ENCODE data around the gene FRMD5.

Gene FRMD5

GRCh38 chr15:43998607-43999006 is 196.5 kb downstream of the FRMD5 start:
- no peak for DNase-seq (ENCODE audit: extremely low read depth, low read depth)
- TF ChIP-seq CTCF (IDR thresholded peaks at IDR 0.05; ENCODE audit: low read depth, low read length, missing control alignments): no peak
- no peak overlapping the region for H3K4me3 ChIP-seq (replicated peaks; ENCODE audit: low read depth, low read length)

DNA sequence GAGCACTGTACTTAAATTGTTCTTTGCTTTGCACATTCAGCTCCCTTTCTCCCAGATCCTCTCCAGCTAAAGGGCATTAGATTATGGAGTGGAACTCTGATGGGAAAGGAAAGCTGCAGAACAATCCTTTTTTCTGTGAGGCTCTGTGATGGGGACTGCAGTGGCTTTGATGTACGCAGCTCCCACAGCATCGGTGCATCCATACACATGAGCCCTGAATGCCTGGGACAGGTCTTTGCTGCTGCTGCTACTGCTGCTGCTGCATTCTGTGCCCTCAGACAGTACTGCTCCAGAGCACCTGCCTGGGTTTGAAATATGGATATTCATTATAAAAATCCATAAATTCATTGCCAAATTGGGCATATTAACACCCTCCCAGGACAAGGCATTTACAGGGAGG is 203.9 kb downstream of the FRMD5 start:
- no peak for DNase-seq (ENCODE audit: extremely low read depth, low read depth)
- H3K4me3 ChIP-seq (replicated peaks; ENCODE audit: low read depth, low read length): no peak overlapping the region
- TF ChIP-seq CTCF (IDR thresholded peaks at IDR 0.05; ENCODE audit: low read depth, low read length, missing control alignments): no peak

GRCh38 chr15:43989938-43990337 is 205.1 kb downstream of the FRMD5 start:
- no peak for DNase-seq (ENCODE audit: extremely low read depth, low read depth)
- TF ChIP-seq CTCF (IDR thresholded peaks at IDR 0.05; ENCODE audit: low read depth, low read length, missing control alignments): no peak
- H3K4me3 ChIP-seq (replicated peaks; ENCODE audit: low read depth, low read length): no peak overlapping the region

GRCh38 chr15:43988900-43989299 is 206.2 kb downstream of the FRMD5 start:
- no peak for TF ChIP-seq CTCF (IDR thresholded peaks at IDR 0.05; ENCODE audit: low read depth, low read length, missing control alignments)
- no peak overlapping the region for H3K4me3 ChIP-seq (replicated peaks; ENCODE audit: low read depth, low read length)
- no peak for DNase-seq (ENCODE audit: extremely low read depth, low read depth)

DNA sequence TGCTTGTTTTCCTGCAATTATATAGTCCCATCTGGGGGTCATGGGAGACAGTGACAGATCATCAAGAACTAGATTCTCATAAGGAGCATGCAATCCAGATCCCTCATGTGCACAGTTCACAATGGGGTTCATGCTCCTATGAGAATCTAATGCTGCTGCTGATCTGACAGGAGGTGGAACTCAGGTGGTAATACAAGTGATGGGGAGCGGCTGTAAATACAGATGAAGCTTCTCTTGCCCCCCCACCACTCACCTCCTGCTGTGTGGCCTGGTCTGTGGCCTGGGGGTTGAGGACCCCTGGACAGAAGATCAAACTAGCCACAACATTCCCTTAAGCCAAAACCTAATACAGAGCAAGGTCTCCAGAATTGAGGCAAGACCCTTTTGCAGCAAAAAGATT is 207.1 kb downstream of the FRMD5 start:
- TF ChIP-seq CTCF (IDR thresholded peaks at IDR 0.05; ENCODE audit: low read depth, low read length, missing control alignments): no peak
- H3K4me3 ChIP-seq (replicated peaks; ENCODE audit: low read depth, low read length): no peak overlapping the region
- no peak for DNase-seq (ENCODE audit: extremely low read depth, low read depth)

DNA sequence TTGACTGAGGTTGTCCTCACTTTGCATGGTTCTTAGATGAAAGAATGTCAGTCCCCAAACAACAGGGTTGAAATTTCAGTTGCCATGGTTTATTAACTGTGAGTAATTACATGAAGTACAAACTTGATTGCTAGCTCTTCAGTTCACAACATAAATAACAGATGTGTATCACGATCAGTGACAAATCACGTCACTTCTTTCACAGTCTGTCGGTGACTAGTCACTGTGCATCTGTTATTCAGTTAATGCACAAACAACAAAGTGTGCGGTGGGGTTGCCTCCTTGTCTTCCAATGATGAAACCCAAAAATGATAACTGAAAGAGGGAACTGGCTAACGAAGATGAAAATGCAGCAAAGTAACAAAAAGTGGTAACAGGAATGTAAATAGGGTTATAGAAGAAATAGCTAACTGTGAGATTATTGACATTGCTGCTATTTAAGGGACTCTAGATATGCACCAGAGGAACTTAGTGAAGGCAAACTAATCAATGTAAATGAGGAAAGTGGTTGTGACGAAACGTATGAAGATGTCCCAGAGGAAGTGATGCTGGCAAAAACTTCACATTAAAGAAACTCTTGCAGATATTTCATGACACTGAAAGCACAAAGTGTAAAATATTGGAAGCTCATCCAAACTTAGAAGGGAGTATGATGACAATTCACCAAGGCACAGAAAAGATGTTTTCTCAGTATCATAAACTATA is 208.9 kb downstream of the FRMD5 start:
- no peak for DNase-seq (ENCODE audit: extremely low read depth, low read depth)
- no peak overlapping the region for H3K4me3 ChIP-seq (replicated peaks; ENCODE audit: low read depth, low read length)
- TF ChIP-seq CTCF (IDR thresholded peaks at IDR 0.05; ENCODE audit: low read depth, low read length, missing control alignments): no peak

DNA sequence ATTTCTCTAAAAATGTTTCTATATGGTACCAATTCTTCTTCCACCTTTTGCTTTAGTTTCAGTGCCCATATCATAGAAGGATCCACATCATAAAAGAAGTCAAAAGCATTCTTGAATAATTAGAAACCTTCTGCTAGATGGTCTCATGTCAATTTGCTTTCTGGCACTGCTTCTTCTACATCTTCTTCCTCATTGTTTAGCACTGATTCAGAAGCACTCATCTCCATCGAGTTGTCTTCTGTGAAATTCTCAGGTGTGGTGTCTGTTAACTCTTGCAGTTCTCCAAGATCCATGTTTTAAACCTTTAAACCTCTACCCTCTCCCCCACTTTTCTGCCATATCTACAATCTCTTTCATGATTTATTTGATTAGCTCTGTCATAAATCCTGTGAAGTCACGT is 213.5 kb downstream of the FRMD5 start:
- no peak overlapping the region for H3K4me3 ChIP-seq (replicated peaks; ENCODE audit: low read depth, low read length)
- no peak for TF ChIP-seq CTCF (IDR thresholded peaks at IDR 0.05; ENCODE audit: low read depth, low read length, missing control alignments)
- no peak for DNase-seq (ENCODE audit: extremely low read depth, low read depth)
